GM20000 (cell line): ENCODE data around the gene SMPD1.

ENCODE experiments used
- DNase-seq: peaks from one replicate; pipeline ENCODE4 v3.0.0; 2012; ENCODE audit warnings: low spot score
- TF ChIP-seq, protein P1 (sequence below): IDR thresholded peaks from 2 replicates; pipeline ENCODE4 v1.5.1; 2012; ENCODE audit warnings: mild to moderate bottlenecking, control low read depth; ENCODE audit errors: extremely low read depth, missing control alignments

Gene SMPD1

DNA sequence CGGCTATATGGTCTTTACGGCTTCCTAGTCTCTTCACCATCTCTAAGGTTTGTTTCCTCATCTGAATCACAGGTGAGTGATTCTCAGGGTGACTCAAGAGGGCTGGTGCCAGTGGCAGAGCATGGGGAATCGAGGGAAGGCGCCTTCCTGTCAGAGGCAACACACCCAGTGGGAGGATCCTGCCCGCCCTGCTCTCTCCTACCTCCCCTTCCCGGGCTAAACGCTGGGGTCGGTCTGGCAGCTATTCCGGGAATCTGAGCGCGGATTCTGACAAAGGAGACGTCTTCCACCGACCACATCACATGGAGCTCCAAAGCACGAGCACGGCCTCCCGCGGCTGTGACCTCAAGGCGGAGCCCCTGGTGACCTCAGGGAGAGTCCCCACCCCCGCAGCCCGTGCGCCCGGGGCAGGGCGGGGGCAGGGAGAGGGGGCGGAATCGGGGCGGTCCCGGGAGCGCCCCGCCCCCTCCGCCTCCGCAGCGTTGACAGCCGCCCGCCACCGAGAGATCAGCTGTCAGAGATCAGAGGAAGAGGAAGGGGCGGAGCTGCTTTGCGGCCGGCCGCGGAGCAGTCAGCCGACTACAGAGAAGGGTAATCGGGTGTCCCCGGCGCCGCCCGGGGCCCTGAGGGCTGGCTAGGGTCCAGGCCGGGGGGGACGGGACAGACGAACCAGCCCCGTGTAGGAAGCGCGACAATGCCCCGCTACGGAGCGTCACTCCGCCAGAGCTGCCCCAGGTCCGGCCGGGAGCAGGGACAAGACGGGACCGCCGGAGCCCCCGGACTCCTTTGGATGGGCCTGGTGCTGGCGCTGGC, at the start of gene SMPD1:
TSS of gene SMPD1 (plus strand) at position 570 of the 813 bp plus-strand sequence. CDS start at position 695, 125 bp downstream.
- TF ChIP-seq, protein P1, sequence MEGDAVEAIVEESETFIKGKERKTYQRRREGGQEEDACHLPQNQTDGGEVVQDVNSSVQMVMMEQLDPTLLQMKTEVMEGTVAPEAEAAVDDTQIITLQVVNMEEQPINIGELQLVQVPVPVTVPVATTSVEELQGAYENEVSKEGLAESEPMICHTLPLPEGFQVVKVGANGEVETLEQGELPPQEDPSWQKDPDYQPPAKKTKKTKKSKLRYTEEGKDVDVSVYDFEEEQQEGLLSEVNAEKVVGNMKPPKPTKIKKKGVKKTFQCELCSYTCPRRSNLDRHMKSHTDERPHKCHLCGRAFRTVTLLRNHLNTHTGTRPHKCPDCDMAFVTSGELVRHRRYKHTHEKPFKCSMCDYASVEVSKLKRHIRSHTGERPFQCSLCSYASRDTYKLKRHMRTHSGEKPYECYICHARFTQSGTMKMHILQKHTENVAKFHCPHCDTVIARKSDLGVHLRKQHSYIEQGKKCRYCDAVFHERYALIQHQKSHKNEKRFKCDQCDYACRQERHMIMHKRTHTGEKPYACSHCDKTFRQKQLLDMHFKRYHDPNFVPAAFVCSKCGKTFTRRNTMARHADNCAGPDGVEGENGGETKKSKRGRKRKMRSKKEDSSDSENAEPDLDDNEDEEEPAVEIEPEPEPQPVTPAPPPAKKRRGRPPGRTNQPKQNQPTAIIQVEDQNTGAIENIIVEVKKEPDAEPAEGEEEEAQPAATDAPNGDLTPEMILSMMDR = no peak
- DNase-seq = peak; percentile 97

DNA sequence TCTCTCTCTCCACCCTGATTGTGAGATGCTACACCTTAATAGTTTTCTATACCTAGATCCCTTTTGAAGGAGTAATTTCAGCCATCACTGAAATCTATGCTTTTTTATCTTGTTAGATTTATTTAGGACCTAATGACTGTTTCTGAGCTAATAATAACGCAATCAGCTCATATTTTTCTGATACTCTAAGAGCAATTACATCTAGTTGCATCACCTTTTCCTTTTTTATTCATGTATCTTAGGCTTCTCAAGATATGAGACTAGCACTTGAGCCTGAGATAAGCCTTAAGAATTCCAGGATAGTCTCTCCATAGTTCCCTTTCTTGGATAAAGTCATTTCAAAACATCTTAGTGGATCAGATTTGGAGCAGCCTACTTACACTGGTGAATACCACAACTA, 44.9 kb upstream of the SMPD1 start:
- TF ChIP-seq, protein P1 = no peak

DNA sequence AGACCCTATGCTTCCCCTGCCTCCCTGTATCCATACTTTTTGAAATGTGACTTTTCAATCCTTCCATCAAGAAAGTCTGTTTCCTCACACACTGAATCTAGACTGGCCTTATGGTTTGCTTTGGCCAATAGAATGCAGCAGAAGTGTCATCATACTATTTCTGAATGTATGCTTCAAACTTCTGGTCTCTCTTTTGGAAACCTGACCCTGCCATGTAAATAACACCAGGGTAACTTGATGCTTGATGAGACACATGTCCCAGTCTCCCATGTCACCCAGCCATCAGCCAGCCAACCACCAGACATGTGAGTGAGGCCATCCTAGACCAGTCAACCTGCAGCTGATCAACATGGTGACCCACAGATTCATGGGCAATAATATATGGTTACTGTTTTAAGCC, 40.2 kb upstream of the SMPD1 start:
- no peak for DNase-seq

More for the DNA sequence above, 44.9 kb upstream of the SMPD1 start:
- DNase-seq = no peak

DNA sequence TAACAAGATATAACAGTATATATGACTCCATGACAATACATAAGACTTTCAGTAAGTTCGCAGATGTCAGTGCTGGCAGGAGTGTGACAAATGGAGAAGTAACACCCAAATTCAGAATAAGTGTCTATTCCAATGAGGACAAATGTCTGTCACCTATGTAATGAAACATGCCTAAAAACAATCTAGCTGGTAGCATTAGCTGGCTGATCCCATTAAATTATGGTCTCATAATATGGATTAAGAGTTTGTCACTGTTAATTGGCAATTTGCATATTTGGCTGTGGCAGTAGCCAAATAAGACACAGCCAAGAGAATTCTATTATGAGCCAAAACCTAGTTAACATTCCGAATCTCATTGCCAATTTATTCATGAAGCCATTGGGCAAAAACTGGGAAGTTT, 39.8 kb upstream of the SMPD1 start:
- no peak for DNase-seq
- TF ChIP-seq, protein P1 = no peak

More for the DNA sequence above, 40.2 kb upstream of the SMPD1 start:
- TF ChIP-seq, protein P1 = no peak

DNA sequence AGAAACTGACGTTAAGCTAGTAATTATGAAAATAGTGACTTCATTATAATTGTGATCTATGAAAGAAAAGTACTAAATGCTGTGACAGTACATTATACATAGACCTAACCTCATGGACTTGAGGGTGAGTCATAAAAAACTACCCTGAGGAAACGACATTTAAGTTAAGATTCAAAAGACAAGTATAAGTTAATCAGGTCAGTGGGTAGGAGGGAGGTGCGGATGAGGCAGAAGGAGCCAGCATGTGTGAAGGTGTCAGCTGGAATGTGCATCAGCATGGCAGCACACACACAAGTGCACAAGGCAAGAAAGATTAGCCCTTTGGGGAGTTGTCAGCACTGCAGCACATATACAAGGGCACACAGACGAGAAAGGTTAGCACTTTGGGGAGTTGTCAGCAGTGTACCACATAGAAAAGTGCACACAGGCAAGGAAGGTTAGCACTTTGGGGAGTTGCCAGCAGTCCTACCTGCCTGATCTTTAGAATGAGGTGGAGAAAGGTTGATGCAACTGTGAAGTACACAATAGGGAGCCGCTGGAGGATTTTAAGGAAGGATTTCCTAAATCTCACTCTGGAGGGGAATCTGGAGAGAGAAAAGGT, 38.4 kb upstream of the SMPD1 start:
- DNase-seq = no peak

DNA sequence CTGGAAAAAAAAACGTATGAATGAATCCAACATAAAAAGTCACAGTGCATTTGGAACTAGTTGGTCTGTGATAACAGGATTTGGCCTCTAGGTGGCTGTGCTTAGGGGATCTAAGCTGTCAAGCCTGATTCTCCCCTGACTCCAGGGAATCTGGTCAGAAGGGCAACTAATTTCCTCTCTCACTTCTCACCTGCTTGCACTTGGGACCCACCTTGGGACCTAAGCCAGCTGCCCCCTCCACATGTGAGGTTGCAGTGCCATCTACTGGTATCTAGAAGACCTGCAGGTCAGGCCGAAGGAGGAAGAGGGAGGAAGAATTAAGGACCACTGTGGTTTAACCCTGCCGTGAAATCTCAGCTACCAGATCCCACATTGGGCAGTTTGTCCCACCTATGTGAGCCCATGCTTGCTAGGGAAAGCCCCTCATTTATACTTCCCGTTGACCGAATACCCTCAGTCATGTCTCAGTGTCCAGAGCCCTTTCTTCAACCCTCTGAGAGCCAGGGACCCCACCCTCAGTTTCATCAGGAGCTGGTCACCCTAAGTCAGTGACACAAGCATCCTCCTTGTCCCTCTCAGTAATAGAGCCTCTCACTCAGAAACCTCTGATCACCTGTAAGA, 36.8 kb upstream of the SMPD1 start:
- TF ChIP-seq, protein P1 = peak; percentile 97
- DNase-seq = peak; percentile 68

More for the DNA sequence above, 38.4 kb upstream of the SMPD1 start:
- TF ChIP-seq, protein P1 = no peak
